Type B pancreatic cell (in vitro differentiated cells): Measurements from ENCODE around the gene SPOCK2. TPM values are rescaled to one million over a fixed set of nuclear protein-coding genes. Genes with fewer than 3 reads are reported as not detected.

Experiments used
- DNase-seq: peaks from one replicate; pipeline ENCODE4 v3.0.0; 2021; ENCODE audit warnings: mixed read lengths; ENCODE audit not compliant: unreplicated experiment; ENCODE audit errors: extremely low spot score
- H3K27ac Mint-ChIP-seq: 2 replicates; pipeline ENCODE4 v1.8.0; 2021; ENCODE audit warnings: mild to moderate bottlenecking, mixed read lengths
- H3K27me3 Mint-ChIP-seq: 2 replicates; pipeline ENCODE4 v1.8.0; 2021; ENCODE audit warnings: mixed read lengths
- H3K36me3 Mint-ChIP-seq: 2 replicates; pipeline ENCODE4 v1.8.0; 2021; ENCODE audit warnings: mixed read lengths
- H3K4me1 Mint-ChIP-seq: one replicate; pipeline ENCODE4 v1.8.0; 2021; ENCODE audit warnings: mixed read lengths; ENCODE audit not compliant: unreplicated experiment
- H3K4me3 Mint-ChIP-seq: 2 replicates; pipeline ENCODE4 v1.8.0; 2021; ENCODE audit warnings: mild to moderate bottlenecking, mixed read lengths
- H3K9me3 Mint-ChIP-seq: 2 replicates; pipeline ENCODE4 v1.8.0; 2021; ENCODE audit warnings: mixed read lengths
- CTCF ChIP-seq: fragments of 200-600 bp; sonication (generic); conservative IDR thresholded peaks from 2 replicates; pipeline ENCODE4 v1.5.0; 2021; ENCODE audit warnings: antibody characterized with exemption, mild to moderate bottlenecking
- total RNA-seq: library from RNA; stranded (reverse); gene quantifications from 2 replicates; pipeline ENCODE4 v1.2.1, GENCODE V29; 2021; ENCODE audit warnings: low replicate concordance

Gene SPOCK2
- total RNA-seq, 1 donor from 2014 or later = 13.8 TPM

DNA sequence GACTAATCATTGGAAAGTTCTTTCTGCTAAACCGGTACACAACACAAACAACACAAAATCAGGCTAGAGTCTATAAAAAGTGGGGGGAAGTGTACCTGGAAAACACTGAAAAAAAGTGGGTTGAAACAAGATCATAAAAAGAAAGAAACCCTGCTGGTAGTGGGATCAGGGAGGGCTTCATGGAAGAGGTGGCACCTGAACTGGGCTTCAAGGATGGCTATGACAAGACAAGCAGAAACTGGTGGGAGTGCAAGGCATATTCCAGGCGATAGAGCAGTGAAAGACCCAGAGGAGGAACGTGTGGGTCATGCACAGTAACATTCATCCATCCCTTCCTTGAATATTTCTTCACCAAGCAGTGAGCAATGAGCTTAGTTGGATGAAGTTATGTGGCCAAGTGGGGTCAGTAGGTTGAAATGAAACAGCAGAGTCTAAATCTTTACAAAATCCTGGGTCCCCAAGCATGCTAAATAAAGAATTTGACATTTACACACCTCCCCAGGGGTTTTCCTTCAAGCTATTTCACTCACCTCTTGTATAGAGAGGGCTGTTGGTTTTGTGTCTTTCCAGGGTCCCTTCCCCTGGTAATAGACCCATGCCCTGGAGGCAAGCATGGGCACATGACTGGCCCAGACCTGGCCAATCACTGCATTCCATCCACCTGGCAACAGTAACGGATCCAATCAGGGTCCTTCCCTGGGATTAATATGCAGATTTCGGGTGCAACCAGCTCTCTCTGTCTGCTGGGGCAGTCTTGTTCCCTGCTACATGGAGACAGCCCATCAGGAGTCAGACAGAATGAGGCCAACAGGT is 38.2 kb downstream of the SPOCK2 start:
- Mint-ChIP-seq H3K4me1 (peaks cover 7% of the 10 kb centered on the region), H3K9me3 (peaks cover 14% of the 10 kb centered on the region), H3K27ac (no peak overlapping the region), H3K27me3 (no peaks in the 10 kb centered on the region), H3K36me3 (no peaks in the 10 kb centered on the region), H3K4me3 (no peak overlapping the region)
- TF ChIP-seq CTCF = no peak
- DNase-seq = no peak

- Mint-ChIP-seq H3K9me3 (peaks cover 14% of the 10 kb centered on the region), H3K27me3 (no peaks in the 10 kb centered on the region), H3K36me3 (no peaks in the 10 kb centered on the region), H3K4me3 (no peak overlapping the region), H3K27ac (no peak overlapping the region), H3K4me1 (peaks cover 12% of the 10 kb centered on the region)
- TF ChIP-seq CTCF = no peak
- no peak for DNase-seq
Measured at GRCh38 chr10:72049472-72049871, 38.9 kb downstream of the SPOCK2 start.

- Mint-ChIP-seq H3K27ac (peak overlapping the region; percentile 47), H3K36me3 (no peaks in the 10 kb centered on the region), H3K9me3 (peaks cover 14% of the 10 kb centered on the region), H3K27me3 (no peaks in the 10 kb centered on the region), H3K4me1 (peaks cover 14% of the 10 kb centered on the region), H3K4me3 (no peak overlapping the region)
- TF ChIP-seq CTCF = peak; percentile 99
- DNase-seq = peak; percentile 90
Measured at GRCh38 chr10:72048450-72049124, 39.8 kb downstream of the SPOCK2 start.

DNA sequence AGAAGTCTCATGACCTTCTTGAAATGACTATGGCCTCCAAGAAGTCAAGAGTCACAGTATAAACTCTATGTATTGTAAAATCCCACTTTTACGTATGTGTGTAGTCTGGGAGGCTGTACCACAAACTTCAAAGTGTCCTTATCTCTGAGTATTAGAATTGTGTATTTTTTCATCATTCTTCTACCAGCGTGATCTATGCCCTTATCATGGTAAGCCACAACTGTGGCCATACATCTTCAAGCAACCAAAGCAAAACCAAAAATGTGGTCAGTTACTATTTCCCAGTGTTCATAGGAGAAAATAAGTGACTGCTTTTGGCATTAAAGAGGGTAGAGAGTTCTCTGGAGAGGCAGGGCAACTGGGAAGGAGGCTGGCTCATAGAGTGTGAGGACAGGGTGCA is 42.8 kb downstream of the SPOCK2 start:
- H3K4me1 Mint-ChIP-seq = peaks cover 29% of the 10 kb centered on the region
- no peaks in the 10 kb centered on the region for H3K36me3 Mint-ChIP-seq

GRCh38 chr10:72044417-72045041 is 43.8 kb downstream of the SPOCK2 start:
- H3K4me1 Mint-ChIP-seq = peaks cover 29% of the 10 kb centered on the region
- H3K9me3 Mint-ChIP-seq = peaks cover 9% of the 10 kb centered on the region
- DNase-seq = no peak
- no peak overlapping the region for H3K4me3 Mint-ChIP-seq
- peak overlapping the region; percentile 81 for H3K27ac Mint-ChIP-seq
- no peaks in the 10 kb centered on the region for H3K36me3 Mint-ChIP-seq
- TF ChIP-seq CTCF = peak; percentile 50
- no peaks in the 10 kb centered on the region for H3K27me3 Mint-ChIP-seq

More for the DNA sequence above, 42.8 kb downstream of the SPOCK2 start:
- Mint-ChIP-seq H3K4me3 (no peak overlapping the region), H3K9me3 (peaks cover 14% of the 10 kb centered on the region), H3K27me3 (no peaks in the 10 kb centered on the region), H3K27ac (no peak overlapping the region)
- no peak for TF ChIP-seq CTCF
- no peak for DNase-seq
